Measurements from ENCODE around the gene MRPL49. TPM values are rescaled to one million over a fixed set of nuclear protein-coding genes. Genes with fewer than 3 reads are reported as not detected.

MRPL49 gene
- total and polyA plus RNA-seq, 9 of the 15 experiments (the other 6 are each of a cell fraction or from before 2014, with no cell fraction given) = 74.3 to 132 (median 91.2) TPM

DNA sequence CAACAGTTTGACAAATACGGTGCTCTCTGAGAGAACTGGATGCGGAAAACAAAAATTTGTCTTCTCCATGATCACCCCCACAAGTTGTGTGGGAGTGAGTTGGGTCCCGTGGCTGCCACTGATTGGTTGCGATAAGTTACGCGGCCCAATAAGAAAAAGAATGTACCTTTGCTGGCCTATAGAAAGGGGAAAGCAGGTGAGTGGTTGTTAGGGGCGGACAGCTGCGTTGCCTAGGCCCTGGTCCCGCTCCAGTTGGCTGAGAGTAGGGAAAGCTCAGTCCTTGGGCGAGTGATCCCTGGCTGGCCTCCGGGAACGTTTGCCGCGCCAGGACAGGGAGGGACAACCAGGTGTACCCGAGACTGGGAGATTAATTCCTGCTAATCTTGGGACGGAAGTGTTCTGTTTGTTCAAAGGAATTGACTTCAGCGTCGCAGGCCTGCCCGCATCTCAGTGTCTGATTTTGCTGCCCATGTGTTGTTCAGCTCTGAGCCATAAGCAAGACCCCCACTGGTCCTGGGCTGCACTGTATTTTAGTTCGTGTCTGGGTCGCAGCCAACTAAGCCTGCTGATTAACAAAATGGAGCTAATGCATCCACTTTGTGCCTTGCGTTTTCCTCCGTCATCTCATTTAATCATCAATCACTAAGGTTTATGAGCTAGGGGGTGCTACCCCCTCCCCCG, 13.0 kb downstream of the MRPL49 start (continued):
- TF ChIP-seq, protein P1, sequence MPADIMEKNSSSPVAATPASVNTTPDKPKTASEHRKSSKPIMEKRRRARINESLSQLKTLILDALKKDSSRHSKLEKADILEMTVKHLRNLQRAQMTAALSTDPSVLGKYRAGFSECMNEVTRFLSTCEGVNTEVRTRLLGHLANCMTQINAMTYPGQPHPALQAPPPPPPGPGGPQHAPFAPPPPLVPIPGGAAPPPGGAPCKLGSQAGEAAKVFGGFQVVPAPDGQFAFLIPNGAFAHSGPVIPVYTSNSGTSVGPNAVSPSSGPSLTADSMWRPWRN (IDR thresholded peaks at IDR 0.05; ENCODE audit: low read depth) = no peak
- TF ChIP-seq, protein P2, sequence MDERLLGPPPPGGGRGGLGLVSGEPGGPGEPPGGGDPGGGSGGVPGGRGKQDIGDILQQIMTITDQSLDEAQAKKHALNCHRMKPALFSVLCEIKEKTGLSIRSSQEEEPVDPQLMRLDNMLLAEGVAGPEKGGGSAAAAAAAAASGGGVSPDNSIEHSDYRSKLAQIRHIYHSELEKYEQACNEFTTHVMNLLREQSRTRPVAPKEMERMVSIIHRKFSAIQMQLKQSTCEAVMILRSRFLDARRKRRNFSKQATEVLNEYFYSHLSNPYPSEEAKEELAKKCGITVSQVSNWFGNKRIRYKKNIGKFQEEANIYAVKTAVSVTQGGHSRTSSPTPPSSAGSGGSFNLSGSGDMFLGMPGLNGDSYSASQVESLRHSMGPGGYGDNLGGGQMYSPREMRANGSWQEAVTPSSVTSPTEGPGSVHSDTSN (CRISPR knock-in tag; IDR thresholded peaks at IDR 0.05; ENCODE audit: low read depth) = no peak
- TF ChIP-seq, protein P2 (tag; conservative IDR thresholded peaks at IDR 0.05; ENCODE audit: low read depth) = no peak; the same call in 1 of the 2 replicates
- TF ChIP-seq HDAC1 (IDR thresholded peaks at IDR 0.05) = peak in 1 of 2 experiments; percentile 6; a peak in 1 of 4 replicates
- TF ChIP-seq ZNF146 (CRISPR knock-in tag; IDR thresholded peaks at IDR 0.05; ENCODE audit: unreplicated experiment) = no peak
- no peak for TF ChIP-seq U2AF2 (optimal IDR thresholded peaks at IDR 0.05; ENCODE audit: low read depth, low read length)
- TF ChIP-seq CHD2 (IDR thresholded peaks at IDR 0.05; ENCODE audit: low read depth, low read length) = peak; percentile 76
- TF ChIP-seq HDGF (IDR thresholded peaks at IDR 0.05) = no peak
- TF ChIP-seq, protein P3, sequence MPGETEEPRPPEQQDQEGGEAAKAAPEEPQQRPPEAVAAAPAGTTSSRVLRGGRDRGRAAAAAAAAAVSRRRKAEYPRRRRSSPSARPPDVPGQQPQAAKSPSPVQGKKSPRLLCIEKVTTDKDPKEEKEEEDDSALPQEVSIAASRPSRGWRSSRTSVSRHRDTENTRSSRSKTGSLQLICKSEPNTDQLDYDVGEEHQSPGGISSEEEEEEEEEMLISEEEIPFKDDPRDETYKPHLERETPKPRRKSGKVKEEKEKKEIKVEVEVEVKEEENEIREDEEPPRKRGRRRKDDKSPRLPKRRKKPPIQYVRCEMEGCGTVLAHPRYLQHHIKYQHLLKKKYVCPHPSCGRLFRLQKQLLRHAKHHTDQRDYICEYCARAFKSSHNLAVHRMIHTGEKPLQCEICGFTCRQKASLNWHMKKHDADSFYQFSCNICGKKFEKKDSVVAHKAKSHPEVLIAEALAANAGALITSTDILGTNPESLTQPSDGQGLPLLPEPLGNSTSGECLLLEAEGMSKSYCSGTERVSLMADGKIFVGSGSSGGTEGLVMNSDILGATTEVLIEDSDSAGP (CRISPR knock-in tag; IDR thresholded peaks at IDR 0.05) = no peak
- TF ChIP-seq NR2C2 (CRISPR knock-in tag; IDR thresholded peaks at IDR 0.05) = no peak
- TF ChIP-seq NR2C2 (tag; IDR thresholded peaks at IDR 0.05) = peak; percentile 10; the same call in 1 of the 2 replicates
- TF ChIP-seq, protein P4, sequence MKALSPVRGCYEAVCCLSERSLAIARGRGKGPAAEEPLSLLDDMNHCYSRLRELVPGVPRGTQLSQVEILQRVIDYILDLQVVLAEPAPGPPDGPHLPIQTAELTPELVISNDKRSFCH (CRISPR knock-in tag; IDR thresholded peaks at IDR 0.05) = no peak
- TF ChIP-seq, protein P4 (tag; IDR thresholded peaks at IDR 0.05) = 0 out of 2 replicates have a peak, but pooled peaks have one; percentile 34
- no peak for TF ChIP-seq ZNF431 (CRISPR knock-in tag; IDR thresholded peaks at IDR 0.05)
